ENCODE measurements around the gene C2orf74. TPM values are rescaled to one million over a fixed set of nuclear protein-coding genes. Genes with fewer than 3 reads are reported as not detected.

Gene C2orf74
- total RNA-seq, 1 experiment from 2014 or later = 8.0 TPM

DNA sequence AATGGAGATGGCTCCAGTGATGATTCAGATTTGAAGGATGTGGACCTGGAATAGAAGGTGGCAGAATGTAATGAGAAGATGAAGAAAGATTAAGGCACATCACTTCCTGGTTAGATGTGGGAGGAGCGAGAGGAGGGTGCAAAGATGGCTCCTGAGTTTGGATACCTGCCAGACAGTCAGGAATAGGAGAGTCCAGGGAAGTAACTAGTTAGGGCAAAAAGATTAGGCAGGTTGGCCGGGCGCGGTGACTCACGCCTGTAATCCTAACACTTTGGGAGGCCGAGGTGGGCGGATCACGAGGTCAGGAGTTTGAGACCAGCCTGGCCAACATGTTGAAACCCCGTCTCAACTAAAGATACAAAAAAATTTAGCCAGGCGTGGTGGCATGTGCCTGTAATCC lies 5.6 kb downstream of the C2orf74 start:
- Mint-ChIP-seq H3K27me3 (ENCODE audit: low read depth) (peaks cover 3% of the 10 kb centered on the region; the same call in 1 of the 2 replicates), H3K9me3 (no peaks in the 10 kb centered on the region), H3K4me3 (no peak overlapping the region), H3K27ac (no peak overlapping the region), H3K4me1 (peaks cover 5 to 6% of the 10 kb centered on the region in 2 experiments), H3K36me3 (ENCODE audit: insufficient read depth in 1 of 3, low read depth in 3 of 3) (peaks cover 4 to 21% (median 18%) of the 10 kb centered on the region in 3 experiments; a peak in 6 of 7 replicates)
- Histone ChIP-seq H4K8ac (replicated peaks; ENCODE audit: insufficient read length, low read depth, low read length) (no peak overlapping the region), H3K23me2 (ENCODE audit: insufficient read length, low read depth, low read length, poor library complexity, severe bottlenecking) (no peaks in the 10 kb centered on the region), H3K27ac (ENCODE audit: insufficient read length, low read depth, low read length) (no peak overlapping the region), H3K4ac (ENCODE audit: low read depth, low read length) (no peak overlapping the region), H2AK5ac (ENCODE audit: insufficient read length, low read length) (no peak overlapping the region), H4K20me1 (ENCODE audit: control insufficient read depth, insufficient read depth, insufficient read length) (no peaks in the 10 kb centered on the region), H2BK12ac (ENCODE audit: insufficient read length, low read depth, low read length) (no peak overlapping the region), H3K9ac (ENCODE audit: extremely low read depth, insufficient read length, low read length) (no peak overlapping the region), H2BK15ac (ENCODE audit: low read depth, low read length) (no peak overlapping the region), H3K14ac (ENCODE audit: insufficient read depth, low read length) (no peak overlapping the region), H3T11ph (ENCODE audit: low read length) (no peak overlapping the region), H3K4me1 (ENCODE audit: insufficient read depth, low read length) (no peaks in the 10 kb centered on the region), H3K18ac (ENCODE audit: insufficient read length, low read depth, low read length) (no peak overlapping the region), H3K9me3 (ENCODE audit: control insufficient read depth, low read depth, low read length) (no peaks in the 10 kb centered on the region), H3K27me3 (ENCODE audit: insufficient read depth, low read length) (no peaks in the 10 kb centered on the region), H3K79me1 (ENCODE audit: insufficient read depth, low read depth, low read length, poor library complexity, severe bottlenecking) (no peaks in the 10 kb centered on the region), H2BK120ac (ENCODE audit: low read depth, low read length, poor library complexity, severe bottlenecking) (no peak overlapping the region), H3K79me2 (ENCODE audit: insufficient read depth, low read length) (no peaks in the 10 kb centered on the region), H3K23ac (ENCODE audit: insufficient read length, low read depth, low read length) (no peak overlapping the region), H4K91ac (ENCODE audit: insufficient read length, low read depth, low read length) (no peak overlapping the region), H2BK5ac (ENCODE audit: insufficient read length, low read length) (no peak overlapping the region), H4K5ac (ENCODE audit: insufficient read length, low read depth, low read length) (no peak overlapping the region), H3K4me2 (ENCODE audit: insufficient read depth, insufficient read length, low read length) (no peak overlapping the region), H2BK20ac (ENCODE audit: low read depth, low read length, poor library complexity, severe bottlenecking) (no peak overlapping the region), H2AFZ (ENCODE audit: low read length) (no peak overlapping the region), H3K56ac (ENCODE audit: insufficient read length, low read depth, low read length) (no peak overlapping the region)
- no CpG with 5 or more reads among the region's 10 CpGs for WGBS (ENCODE audit: extremely low coverage, insufficient read length, low lambda C conversion rate)
- TF ChIP-seq CTCF (conservative IDR thresholded peaks at IDR 0.05) = no peak
- no peak for DNase-seq

All from H9 (cell line).